ENCODE data around the gene ASIC4. TPM values are rescaled to one million over a fixed set of nuclear protein-coding genes. Genes with fewer than 3 reads are reported as not detected.
A peak's percentile ranks its signal among the peaks of the same experiment; 100 is the strongest.

Gene ASIC4
- total and polyA plus RNA-seq, 2 experiments from 2014 or later = 0.13 to 3.6 TPM

DNA sequence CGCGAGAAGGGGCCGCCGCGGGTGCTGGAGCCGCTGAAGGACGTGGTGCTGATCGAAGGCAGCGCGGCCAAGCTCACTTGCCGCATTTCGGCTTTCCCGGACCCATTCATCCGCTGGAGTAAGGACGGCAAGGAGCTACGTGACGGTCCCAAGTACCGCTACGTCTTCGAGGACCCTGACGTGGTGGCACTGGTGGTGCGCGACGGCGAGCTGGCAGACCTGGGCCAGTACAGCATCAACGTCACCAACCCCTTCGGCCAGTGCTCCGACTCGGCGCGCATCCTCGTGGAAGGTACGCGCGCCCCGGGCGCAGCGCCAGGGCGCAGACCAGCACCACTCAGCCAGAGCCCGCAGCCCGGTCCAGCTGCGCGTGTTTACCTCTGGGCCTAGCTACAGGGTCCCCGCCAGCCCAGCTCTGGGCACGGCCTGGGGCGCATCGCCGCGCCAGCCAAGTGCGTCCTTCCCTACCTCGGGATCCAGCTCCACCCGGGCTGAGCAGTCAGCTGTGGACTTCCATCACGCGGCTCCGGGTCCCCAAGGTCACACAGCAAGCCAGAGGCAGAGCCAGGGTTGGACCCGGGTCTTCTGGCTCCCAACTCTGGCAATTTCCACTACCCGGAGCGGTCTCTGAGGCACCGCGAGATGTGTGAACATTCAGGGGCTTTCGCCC is 17.3 kb upstream of the ASIC4 start:
- H3K27ac Mint-ChIP-seq = no peak overlapping the region
- Histone ChIP-seq H3K4me1 (ENCODE audit: insufficient read depth) (peaks cover 36% of the 10 kb centered on the region), H3K36me3 (ENCODE audit: insufficient read depth) (no peaks in the 10 kb centered on the region), H3K4me3 (peak overlapping the region; percentile 58), H3K27ac (ENCODE audit: low read depth) (no peak overlapping the region), H3K79me2 (replicated peaks; ENCODE audit: insufficient read depth) (no peaks in the 10 kb centered on the region), H3F3A (replicated peaks; ENCODE audit: low read depth) (peaks cover 17% of the 10 kb centered on the region), H4K20me1 (replicated peaks; ENCODE audit: insufficient read depth) (no peaks in the 10 kb centered on the region), H3K9me2 (ENCODE audit: insufficient read depth) (no peaks in the 10 kb centered on the region), H3K4me2 (peak overlapping the region; percentile 98), H2AFZ (peak overlapping the region; percentile 92), H3K27me3 (ENCODE audit: insufficient read depth) (peaks cover 48% of the 10 kb centered on the region)
- peaks cover 51% of the 10 kb centered on the region for H3K27me3 Mint-ChIP-seq (ENCODE audit: insufficient read depth, low read depth, poor library complexity)
- H3K4me3 Mint-ChIP-seq = peak overlapping the region; percentile 84
- TF ChIP-seq, protein P1, sequence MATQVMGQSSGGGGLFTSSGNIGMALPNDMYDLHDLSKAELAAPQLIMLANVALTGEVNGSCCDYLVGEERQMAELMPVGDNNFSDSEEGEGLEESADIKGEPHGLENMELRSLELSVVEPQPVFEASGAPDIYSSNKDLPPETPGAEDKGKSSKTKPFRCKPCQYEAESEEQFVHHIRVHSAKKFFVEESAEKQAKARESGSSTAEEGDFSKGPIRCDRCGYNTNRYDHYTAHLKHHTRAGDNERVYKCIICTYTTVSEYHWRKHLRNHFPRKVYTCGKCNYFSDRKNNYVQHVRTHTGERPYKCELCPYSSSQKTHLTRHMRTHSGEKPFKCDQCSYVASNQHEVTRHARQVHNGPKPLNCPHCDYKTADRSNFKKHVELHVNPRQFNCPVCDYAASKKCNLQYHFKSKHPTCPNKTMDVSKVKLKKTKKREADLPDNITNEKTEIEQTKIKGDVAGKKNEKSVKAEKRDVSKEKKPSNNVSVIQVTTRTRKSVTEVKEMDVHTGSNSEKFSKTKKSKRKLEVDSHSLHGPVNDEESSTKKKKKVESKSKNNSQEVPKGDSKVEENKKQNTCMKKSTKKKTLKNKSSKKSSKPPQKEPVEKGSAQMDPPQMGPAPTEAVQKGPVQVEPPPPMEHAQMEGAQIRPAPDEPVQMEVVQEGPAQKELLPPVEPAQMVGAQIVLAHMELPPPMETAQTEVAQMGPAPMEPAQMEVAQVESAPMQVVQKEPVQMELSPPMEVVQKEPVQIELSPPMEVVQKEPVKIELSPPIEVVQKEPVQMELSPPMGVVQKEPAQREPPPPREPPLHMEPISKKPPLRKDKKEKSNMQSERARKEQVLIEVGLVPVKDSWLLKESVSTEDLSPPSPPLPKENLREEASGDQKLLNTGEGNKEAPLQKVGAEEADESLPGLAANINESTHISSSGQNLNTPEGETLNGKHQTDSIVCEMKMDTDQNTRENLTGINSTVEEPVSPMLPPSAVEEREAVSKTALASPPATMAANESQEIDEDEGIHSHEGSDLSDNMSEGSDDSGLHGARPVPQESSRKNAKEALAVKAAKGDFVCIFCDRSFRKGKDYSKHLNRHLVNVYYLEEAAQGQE (IDR thresholded peaks at IDR 0.05; ENCODE audit: unreplicated experiment) = no peak
- TF ChIP-seq POLR2AphosphoS5 (IDR thresholded peaks at IDR 0.05; ENCODE audit: low read depth) = no peak
- no peak for TF ChIP-seq NANOG (IDR thresholded peaks at IDR 0.05; ENCODE audit: borderline replicate concordance)
- no peak for TF ChIP-seq EZH2phosphoT487 (IDR thresholded peaks at IDR 0.05; ENCODE audit: unreplicated experiment)
- no peaks in the 10 kb centered on the region; the same call in 1 of the 3 replicates for H3K36me3 Mint-ChIP-seq (ENCODE audit: low read depth)
- ATAC-seq = peak; percentile 3
- DNase-seq (ENCODE audit: low spot score) = peak; percentile 65
- peaks cover 49% of the 10 kb centered on the region for H3K4me1 Mint-ChIP-seq
- H3K9me3 Mint-ChIP-seq = no peaks in the 10 kb centered on the region; the same call in 2 of the 3 replicates

DNA sequence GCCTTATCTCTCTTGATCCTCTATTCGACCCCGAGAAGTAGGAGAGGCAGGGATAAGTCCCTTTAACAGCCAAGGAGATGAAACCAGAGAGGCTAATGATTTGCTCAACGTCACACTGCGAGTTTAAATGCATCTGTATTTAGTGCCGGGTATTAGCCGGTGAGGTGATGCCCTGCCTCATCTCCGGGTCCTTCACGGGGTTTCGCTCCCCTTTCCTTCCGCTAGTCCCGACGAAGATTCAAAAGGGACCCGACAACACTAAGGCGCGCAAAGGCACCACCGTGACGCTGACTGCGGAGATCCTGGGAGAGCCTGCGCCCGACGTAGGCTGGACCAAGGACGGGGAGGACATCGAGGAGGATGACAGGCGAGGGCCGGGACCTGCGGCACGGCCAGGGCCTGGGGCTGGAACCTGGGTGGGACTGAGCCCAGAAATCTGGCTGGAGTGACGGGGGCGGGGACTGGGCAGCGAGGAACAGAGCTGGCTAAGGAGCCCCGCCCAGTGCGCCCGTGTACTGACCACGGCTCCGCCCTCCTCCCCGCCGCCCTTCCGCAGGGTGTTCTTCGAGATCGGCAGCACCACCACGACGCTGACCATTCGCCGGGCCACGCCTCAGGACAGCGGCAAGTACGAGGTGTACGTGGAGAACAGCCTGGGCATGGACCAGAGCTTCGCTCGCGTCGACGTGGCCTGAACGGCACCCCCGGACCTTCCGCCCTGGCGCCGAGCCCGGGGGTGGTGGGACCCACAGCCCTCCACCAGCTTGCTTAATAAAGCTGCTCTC is 16.6 kb upstream of the ASIC4 start:
- no peaks in the 10 kb centered on the region for H3K9me2 ChIP-seq (ENCODE audit: insufficient read depth)
- H4K20me1 ChIP-seq (replicated peaks; ENCODE audit: insufficient read depth) = no peaks in the 10 kb centered on the region
- H3K36me3 ChIP-seq (ENCODE audit: insufficient read depth) = no peaks in the 10 kb centered on the region
- peak overlapping the region; percentile 92 for H2AFZ ChIP-seq
- Mint-ChIP-seq H3K4me3 (peak overlapping the region; percentile 84), H3K27me3 (ENCODE audit: insufficient read depth, low read depth, poor library complexity) (peaks cover 51% of the 10 kb centered on the region), H3K9me3 (no peaks in the 10 kb centered on the region; the same call in 2 of the 3 replicates), H3K36me3 (ENCODE audit: low read depth) (no peaks in the 10 kb centered on the region; the same call in 2 of the 3 replicates), H3K27ac (no peak overlapping the region), H3K4me1 (peaks cover 51% of the 10 kb centered on the region)
- no peak overlapping the region for H3K27ac ChIP-seq (ENCODE audit: low read depth)
- peak overlapping the region; percentile 58 for H3K4me3 ChIP-seq
- no peaks in the 10 kb centered on the region for H3K79me2 ChIP-seq (replicated peaks; ENCODE audit: insufficient read depth)
- peaks cover 43% of the 10 kb centered on the region for H3K4me1 ChIP-seq (ENCODE audit: insufficient read depth)
- TF ChIP-seq EZH2 (IDR thresholded peaks at IDR 0.05; ENCODE audit: low read depth, unreplicated experiment) (peak; percentile 61), ZNF114 (CRISPR knock-in tag; IDR thresholded peaks at IDR 0.05) (no peak), EZH2phosphoT487 (IDR thresholded peaks at IDR 0.05; ENCODE audit: unreplicated experiment) (peak; percentile 28)
- peak overlapping the region; percentile 98 for H3K4me2 ChIP-seq
- peak; percentile 77 for DNase-seq (ENCODE audit: low spot score)
- H3K27me3 ChIP-seq (ENCODE audit: insufficient read depth) = peaks cover 48% of the 10 kb centered on the region
- peaks cover 17% of the 10 kb centered on the region for H3F3A ChIP-seq (replicated peaks; ENCODE audit: low read depth)
- peak; percentile 26 for ATAC-seq
